Measurements from ENCODE around the gene SMG1. TPM values are rescaled to one million over a fixed set of nuclear protein-coding genes. Genes with fewer than 3 reads are reported as not detected.
"Not testable (repeated sequence)": the region's sequence is repeated elsewhere in the genome, so short reads cannot be mapped to it uniquely, and the experiment has no call there.

The SMG1 gene
- polyA plus RNA-seq, 4 donors: 39.4 to 80.1 (median 62.9) TPM

DNA sequence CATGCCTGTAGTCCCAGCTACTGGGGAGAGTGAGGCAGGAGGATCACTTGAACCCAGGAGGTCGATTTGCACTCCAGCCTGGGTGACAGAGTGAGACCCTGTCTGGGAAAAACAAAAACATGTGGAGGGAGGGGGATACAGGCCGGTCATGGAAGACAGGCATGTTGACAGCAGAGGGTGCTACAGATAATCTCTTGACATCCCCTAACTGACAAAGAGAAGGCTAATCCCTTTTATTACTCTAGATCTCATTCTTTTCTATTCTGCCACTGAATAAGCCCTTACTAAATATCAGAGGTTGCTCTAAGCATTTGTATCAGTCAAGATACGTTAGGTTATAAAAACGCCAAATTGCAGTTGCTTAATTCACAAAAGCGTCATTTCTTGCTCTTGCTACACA lies 149.9 kb downstream of the SMG1 start:
- DNase-seq (ENCODE audit: low read depth in 4 of 4, low spot score in 2 of 4): not testable (repeated sequence)

DNA sequence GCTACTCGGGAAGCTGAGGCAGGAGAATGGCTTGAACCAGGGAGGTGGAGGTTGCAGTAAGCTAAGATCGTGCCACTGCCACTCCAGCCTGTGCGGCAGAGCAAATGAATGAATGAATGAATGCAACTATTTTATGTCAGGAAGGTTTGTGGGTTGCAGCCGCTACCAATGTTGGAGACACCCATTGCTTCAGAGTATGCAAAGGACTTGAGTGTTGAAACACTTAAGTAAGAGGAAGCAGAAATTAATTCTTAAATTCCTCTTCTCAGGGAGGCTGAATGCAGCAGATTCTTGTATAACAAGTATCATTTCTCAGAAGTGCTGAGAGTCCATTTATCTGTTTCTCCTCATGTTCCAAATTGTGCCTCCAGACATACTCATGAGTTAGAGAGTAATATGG lies 151.6 kb downstream of the SMG1 start:
- not testable (repeated sequence) for DNase-seq (ENCODE audit: low read depth in 4 of 4, low spot score in 2 of 4)

DNA sequence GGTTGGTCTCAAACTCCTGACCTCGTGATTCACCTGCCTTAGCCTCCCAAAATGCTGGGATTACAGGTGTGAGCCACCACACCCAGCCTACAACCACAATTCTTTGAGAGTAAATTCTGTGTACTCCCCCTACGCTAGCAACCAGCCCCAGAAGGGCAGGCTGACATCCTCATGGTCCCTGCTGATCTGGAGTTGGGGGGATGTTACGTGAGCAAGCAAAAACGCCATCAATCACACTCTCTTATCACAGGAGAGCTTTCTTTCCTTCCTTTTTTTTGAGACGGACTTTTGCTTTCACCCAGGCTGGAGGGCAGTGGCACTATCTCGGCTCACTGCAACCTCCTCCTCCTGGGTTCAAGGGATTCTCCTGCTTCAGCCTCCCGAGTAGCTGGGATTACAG lies 154.0 kb downstream of the SMG1 start:
- DNase-seq (ENCODE audit: low read depth in 4 of 4, low spot score in 2 of 4): not testable (repeated sequence)

DNA sequence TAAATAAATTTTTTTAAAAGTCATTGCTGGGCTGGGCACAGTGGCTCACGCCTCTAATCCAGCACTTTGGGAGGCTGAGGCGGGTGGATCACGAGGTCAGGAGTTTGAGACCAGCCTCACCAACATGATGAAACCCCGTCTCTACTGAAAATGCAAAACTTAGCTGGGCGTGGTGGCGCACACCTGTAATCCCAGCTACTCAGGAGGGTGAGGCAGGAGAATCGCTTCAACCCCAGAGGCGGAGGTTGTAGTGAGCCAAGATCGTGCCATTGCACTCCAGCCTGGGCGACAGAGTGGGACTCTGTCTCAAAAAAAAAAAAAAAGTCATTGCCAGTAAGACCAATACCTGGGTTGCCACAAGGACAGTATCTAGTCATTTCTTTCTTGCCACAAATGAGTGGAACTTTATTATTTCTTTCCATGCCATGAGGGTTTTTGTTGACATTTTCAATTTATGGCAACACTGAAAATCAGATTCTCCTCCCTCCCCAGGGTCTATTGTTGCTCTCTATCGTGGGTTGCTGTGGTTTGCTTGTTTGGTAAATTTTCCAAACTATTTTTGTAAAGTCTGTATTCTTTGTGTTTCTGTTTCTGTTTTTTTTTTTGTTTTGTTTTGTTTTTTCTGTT lies 155.8 kb downstream of the SMG1 start:
- not testable (repeated sequence) for DNase-seq (ENCODE audit: low read depth in 4 of 4, low spot score in 2 of 4)

DNA sequence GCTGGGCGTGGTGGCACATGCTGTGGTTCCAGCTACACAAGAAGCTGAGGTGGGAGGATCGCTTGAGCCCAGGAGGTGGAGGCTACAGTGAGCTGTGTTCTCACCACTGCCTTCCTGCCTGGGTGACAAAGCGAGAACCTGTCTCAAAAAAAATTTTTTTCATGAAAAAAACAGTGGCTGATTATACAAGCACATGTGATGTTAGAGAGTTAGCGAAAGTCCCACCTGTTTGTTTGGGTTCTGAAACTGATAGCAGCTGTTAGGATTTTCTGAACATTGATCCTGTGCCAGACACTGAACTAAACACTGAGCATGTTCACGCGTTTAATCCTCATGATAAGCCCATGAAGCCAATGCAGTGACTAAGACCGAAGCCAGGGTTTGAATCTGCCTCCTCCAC lies 159.0 kb downstream of the SMG1 start:
- not testable (repeated sequence) for DNase-seq (ENCODE audit: low read depth in 4 of 4, low spot score in 2 of 4)

DNA sequence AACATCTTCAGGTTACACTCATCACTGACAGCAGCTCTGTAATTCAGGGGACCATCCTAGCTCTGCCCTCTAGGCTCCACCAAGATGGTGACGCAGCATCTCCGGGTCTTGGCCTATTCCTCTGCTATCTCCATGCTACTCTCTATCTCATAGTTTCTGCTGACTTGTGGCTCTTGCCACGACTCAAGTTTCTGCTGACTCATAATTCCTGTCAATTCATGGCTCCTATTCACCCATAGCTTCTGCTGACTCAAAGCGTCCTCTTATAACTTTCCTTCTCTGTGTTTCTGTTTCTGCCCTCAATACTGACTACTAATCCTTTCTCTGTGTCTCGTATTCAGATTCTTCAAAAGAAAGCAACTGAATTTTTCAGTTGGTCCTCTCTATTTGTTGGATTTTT lies 163.5 kb downstream of the SMG1 start:
- not testable (repeated sequence) for DNase-seq (ENCODE audit: low read depth in 4 of 4, low spot score in 2 of 4)

DNA sequence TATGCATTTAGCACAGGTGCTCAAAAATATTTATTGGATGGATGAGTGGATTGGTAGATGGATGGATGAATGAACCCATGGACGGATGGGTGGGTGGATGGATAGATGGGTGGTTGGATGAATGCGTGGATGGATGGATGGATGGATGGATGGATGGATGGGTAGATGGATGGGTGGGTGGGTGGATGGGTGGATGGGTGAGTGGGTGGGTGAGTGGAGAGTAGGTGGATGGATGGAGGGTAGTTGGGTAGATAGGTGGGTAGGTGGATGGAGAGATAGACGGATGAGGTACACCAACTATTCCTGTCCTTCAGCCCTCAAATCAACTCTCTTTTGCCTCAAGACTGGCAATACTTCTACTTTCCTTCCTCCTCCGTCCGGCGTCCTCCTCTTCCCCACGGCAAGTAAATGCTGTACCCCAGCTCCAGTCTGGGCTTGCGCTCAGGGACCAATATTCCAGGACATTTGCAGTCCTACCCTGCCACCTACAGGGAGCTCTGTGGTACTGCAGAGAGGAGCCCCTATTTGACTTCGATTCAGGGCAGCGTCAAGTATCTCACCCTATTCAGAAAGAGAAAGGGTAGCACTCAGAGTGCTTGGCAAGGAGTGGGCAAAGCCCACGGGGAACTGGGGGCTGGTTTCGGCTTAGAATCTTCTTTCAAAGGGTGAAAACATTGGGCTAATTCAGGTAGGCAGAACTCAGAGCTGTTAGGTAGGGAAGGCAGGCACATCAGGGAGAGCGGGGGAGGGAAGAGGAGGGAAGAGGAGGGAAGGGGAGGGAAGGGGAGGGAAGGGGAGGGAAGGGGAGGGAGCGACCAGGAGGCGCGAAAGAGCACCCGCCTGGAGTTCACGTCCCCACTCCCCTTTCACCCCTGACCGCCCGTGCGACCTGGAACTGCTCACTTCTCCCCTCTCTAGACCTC lies 166.3 kb downstream of the SMG1 start:
- DNase-seq (ENCODE audit: low read depth in 4 of 4, low spot score in 2 of 4): not testable (repeated sequence)

DNA sequence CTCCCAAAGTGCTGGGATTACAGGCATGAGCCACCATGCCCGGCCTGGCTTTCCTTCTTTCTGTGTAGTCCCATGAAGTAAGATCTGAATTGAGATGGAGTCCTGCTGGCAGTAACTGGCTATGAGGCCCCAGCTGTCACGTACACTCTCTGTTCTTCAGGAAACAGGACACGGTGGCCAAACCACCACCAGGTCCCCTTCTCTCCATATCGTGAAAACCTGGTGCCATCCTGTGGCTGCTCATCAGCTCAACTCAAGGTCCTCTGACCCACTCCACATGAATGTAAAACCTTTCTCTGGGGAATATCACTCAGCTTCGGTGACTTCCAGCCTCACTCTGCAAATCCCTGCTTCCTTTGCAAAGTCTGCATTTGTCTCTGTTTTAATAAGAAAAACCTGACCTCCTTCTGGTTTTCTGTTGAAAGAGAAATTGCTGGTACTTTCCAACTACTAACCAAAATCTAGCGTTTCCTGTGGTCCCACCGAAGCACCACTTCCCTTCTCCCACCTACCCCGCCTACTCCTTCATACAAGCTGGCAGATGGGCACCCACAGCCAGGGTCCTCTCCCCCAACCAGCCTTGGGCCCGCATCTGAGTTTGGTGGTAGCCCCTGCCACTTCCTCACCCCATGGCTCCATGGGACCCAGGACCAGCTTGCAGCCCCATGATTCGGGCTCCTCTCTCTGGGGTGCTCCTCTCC lies 168.1 kb downstream of the SMG1 start:
- not testable (repeated sequence) for DNase-seq (ENCODE audit: low read depth in 4 of 4, low spot score in 2 of 4)

DNA sequence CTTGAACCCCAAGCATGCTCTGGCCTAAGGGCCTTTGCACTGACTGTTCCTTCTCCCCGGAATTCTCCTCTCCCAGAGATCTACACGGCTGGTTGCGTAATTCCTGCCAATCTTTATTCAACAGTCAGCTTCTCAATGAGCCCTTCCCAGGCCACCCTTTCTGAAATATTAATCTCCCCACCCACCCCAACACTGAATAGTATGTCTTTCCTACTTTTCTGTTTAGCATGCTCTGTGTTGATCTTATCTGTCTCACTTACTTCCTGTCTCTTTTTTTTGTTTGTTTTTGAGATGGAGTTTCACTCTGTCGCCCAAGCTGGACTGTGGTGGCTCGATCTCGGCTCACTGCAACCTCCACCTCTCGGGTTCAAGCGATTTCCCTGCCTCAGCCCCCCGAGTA lies 169.6 kb downstream of the SMG1 start:
- not testable (repeated sequence) for DNase-seq (ENCODE audit: low read depth in 4 of 4, low spot score in 2 of 4)

Other genes with a start within 250 kb of the SMG1 start
- gene RPS15A, start 136.1 kb downstream of the SMG1 start, polyA plus RNA-seq (ENCODE audit: insufficient read length in 4 of 4): 1,000 to 10,000 TPM; 1,885 to 2,862 (median 2,206) TPM
- gene ARL6IP1, start 124.9 kb downstream of the SMG1 start, polyA plus RNA-seq (ENCODE audit: insufficient read length in 4 of 4): 100 to 1,000 TPM; 237 to 295 (median 278) TPM
- gene TMC7, start 57.5 kb upstream of the SMG1 start, polyA plus RNA-seq (ENCODE audit: insufficient read length in 4 of 4): 1 to 10 TPM; 1.7 to 2.2 (median 2.0) TPM
- 10 to 100 TPM; 33.8 to 37.2 (median 35.3) TPM for gene COQ7, start 141.2 kb upstream of the SMG1 start, polyA plus RNA-seq (ENCODE audit: insufficient read length in 4 of 4)
- 10 to 100 TPM; 16.3 to 19.9 (median 17.9) TPM for gene ITPRIPL2, start 187.6 kb upstream of the SMG1 start, polyA plus RNA-seq (ENCODE audit: insufficient read length in 4 of 4)
- 10 to 100 TPM in 3 of 4 donors, 1 to 10 TPM in 1; 9.4 to 11.7 (median 10.2) TPM for gene SYT17, start 241.8 kb upstream of the SMG1 start, polyA plus RNA-seq (ENCODE audit: insufficient read length in 4 of 4)

Data from left renal cortex interstitium (tissue), 4 donors.